Stimulated activated CD4-positive, alpha-beta T cell treated with anti-CD3 and anti-CD28 coated beads, Interleukin-2, amount 100 ng/mL, for 24 hours (primary cell): ENCODE measurements around the gene MUC12.
"Not testable (repeated sequence)": the region's sequence is repeated elsewhere in the genome, so short reads cannot be mapped to it uniquely, and the experiment has no call there.

Source experiments
- DNase-seq, 2 donors: peaks; one replicate each; pipeline ENCODE4 v3.0.0-alpha.2; 2020

The MUC12 gene, protein sequence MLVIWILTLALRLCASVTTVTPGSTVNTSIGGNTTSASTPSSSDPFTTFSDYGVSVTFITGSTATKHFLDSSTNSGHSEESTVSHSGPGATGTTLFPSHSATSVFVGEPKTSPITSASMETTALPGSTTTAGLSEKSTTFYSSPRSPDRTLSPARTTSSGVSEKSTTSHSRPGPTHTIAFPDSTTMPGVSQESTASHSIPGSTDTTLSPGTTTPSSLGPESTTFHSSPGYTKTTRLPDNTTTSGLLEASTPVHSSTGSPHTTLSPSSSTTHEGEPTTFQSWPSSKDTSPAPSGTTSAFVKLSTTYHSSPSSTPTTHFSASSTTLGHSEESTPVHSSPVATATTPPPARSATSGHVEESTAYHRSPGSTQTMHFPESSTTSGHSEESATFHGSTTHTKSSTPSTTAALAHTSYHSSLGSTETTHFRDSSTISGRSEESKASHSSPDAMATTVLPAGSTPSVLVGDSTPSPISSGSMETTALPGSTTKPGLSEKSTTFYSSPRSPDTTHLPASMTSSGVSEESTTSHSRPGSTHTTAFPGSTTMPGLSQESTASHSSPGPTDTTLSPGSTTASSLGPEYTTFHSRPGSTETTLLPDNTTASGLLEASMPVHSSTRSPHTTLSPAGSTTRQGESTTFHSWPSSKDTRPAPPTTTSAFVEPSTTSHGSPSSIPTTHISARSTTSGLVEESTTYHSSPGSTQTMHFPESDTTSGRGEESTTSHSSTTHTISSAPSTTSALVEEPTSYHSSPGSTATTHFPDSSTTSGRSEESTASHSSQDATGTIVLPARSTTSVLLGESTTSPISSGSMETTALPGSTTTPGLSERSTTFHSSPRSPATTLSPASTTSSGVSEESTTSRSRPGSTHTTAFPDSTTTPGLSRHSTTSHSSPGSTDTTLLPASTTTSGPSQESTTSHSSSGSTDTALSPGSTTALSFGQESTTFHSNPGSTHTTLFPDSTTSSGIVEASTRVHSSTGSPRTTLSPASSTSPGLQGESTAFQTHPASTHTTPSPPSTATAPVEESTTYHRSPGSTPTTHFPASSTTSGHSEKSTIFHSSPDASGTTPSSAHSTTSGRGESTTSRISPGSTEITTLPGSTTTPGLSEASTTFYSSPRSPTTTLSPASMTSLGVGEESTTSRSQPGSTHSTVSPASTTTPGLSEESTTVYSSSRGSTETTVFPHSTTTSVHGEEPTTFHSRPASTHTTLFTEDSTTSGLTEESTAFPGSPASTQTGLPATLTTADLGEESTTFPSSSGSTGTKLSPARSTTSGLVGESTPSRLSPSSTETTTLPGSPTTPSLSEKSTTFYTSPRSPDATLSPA (N-terminal part only)

GRCh38 chr7:100969066-100969615, at the start of gene MUC12:
MUC12 (plus strand) TSS chr7:100969565; CDS start chr7:100969623, 58 bp downstream.
- no peak for DNase-seq

DNA sequence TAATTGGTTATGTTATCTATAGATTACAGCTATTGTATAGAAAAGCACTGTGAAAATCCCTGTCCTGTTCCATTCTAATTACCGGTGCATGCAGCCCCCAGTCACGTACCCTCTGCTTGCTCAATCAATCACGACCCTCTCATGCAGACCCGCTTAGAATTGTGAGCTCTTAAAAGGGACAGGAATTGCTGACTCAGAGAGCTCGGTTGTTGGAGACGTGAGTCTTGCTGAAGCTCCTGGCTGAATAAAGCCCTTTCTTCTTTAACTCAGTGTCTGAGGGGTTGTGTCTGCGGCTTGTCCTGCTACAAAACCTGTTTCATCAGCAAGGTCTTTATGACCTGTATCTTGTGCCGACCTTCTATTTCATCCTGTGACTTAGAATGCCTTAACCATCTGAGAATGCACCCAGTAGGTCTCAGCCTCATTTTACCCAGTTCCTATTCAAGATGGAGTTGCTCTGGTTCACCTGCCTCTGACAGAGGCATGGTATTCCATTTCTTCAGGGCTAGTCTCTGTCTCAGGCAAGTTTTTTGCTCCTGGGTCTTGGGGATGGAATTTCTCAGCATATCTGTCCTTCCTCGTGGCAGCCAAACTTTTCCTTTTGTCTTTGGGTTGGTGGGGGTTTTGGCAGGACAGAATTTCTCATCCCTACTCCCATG, 49.5 kb upstream of the MUC12 start:
- DNase-seq: not testable (repeated sequence)

DNA sequence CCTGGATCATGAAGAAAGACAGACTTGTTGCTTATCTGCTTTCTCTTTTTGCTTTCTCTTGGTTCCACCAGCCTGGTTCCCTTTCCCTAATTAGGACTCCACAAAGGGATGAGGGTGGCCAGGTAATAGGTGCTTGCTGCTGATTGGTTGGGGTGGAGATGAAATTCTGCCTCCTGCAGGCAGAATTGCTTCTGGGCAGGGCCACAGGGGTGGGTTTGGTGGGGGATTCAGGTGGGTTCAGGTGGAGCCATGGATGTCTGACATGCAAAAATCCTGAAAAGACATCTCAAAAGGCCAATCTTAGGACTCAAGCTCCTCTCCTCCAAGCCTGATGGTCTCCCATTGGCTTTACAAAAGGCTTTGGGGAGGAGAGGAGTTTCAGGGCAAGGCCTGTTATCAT, 48.3 kb upstream of the MUC12 start:
- no peak for DNase-seq

- DNase-seq: not testable (repeated sequence)
Observed at GRCh38 chr7:100923616-100924015, 45.7 kb upstream of the MUC12 start.

- DNase-seq: no peak
Observed at GRCh38 chr7:100929808-100930174, 39.6 kb upstream of the MUC12 start.

GRCh38 chr7:100933734-100934133, 35.6 kb upstream of the MUC12 start:
- no peak for DNase-seq

GRCh38 chr7:100935381-100935780, 34.0 kb upstream of the MUC12 start:
- not testable (repeated sequence) for DNase-seq

- not testable (repeated sequence) for DNase-seq
Observed at GRCh38 chr7:100936167-100936566, 33.2 kb upstream of the MUC12 start.

- no peak for DNase-seq
Observed at GRCh38 chr7:100942045-100942774, 27.2 kb upstream of the MUC12 start.

GRCh38 chr7:100943693-100944092, 25.7 kb upstream of the MUC12 start:
- no peak for DNase-seq

DNA sequence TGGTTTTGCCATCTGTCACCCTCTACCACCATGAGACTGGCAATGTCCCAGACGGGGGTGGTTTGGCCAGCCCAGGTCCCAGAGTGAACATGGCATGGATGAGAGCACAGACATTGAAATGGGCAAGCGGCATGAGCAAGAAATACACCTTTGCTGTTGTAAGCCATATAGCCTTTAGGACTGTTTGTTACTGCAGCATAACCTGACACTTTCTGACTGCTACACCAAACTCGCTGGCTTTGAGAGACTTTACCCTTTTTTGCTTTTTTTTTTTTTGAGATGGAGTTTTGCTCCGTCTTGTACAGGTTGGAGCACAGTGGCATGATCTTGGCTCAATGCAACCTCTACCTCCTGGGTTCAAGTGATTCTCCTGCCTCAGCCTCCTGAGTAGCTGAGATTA, 25.2 kb upstream of the MUC12 start:
- no peak for DNase-seq

GRCh38 chr7:100946111-100946510, 23.3 kb upstream of the MUC12 start:
- no peak for DNase-seq

GRCh38 chr7:100946766-100947365, 22.5 kb upstream of the MUC12 start:
- DNase-seq: no peak

DNA sequence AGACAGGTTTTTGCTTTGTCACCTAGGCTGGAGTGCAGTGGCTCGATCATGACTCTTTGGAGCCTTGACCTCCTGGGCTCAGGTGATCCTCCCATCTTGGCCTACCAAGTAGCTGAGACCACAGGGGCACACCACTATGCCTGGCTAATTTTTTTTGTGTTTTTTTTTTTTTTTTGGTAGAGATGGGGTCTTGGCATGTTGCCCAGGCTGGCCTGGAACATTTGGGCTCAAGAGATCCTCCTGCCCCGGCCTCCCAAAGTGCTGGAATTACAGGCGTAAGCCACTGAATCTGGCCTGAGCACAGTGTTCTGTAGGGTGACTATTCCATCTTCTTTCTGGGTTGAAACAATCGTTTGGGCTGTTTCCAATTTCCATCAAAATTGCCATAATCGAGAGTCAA, 21.6 kb upstream of the MUC12 start:
- no peak for DNase-seq

GRCh38 chr7:100949227-100949932, 20.0 kb upstream of the MUC12 start, which contains the start of gene MUC3A:
MUC3A (plus strand) TSS chr7:100949534; CDS start chr7:100949625, 91 bp downstream.
- no peak for DNase-seq

- no peak for DNase-seq
Observed at GRCh38 chr7:100949933-100950443, 19.4 kb upstream of the MUC12 start.

DNA sequence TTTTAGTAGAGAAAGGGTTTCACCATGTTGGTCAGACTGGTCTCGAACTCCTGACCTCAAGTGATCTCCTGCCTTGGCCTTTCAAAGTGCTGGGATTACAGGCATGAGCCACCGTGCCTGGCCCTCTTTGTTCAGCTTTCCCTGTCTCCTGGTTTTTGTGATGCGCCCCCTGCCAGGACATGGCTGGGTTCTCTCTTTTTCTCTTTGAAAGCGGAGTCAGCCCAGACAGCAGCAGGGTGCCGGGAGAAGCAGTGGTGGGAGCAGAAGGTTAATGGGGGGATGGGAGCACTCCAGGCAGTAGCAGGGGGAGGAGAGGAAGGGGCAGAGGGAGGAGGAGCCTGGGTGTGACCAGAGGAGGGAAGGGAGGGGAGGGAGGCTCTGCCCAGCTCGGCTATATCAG, 18.2 kb upstream of the MUC12 start:
- DNase-seq: no peak

DNA sequence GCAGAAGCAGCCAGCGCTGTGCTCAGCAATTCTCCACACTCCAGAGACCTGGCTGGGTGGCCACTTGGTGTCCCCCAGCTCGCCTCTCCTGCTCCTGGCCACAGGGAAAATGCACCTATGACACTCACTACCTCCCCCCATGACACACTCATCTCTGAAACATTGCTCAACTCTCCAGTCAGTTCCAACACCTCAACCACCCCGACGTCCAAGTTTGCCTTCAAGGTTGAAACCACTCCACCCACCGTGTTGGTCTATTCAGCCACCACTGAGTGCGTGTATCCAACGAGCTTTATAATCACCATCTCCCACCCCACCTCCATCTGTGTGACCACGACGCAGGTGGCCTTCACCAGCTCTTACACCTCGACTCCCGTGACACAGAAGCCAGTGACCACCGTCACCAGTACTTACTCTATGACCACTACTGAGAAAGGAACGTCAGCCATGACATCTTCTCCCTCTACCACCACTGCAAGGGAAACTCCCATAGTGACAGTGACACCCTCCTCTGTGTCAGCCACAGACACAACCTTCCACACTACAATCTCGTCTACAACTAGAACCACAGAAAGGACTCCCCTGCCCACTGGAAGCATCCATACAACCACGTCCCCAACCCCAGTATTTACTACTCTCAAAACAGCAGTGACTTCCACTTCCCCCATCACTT, 17.3 kb upstream of the MUC12 start:
- no peak for DNase-seq

DNA sequence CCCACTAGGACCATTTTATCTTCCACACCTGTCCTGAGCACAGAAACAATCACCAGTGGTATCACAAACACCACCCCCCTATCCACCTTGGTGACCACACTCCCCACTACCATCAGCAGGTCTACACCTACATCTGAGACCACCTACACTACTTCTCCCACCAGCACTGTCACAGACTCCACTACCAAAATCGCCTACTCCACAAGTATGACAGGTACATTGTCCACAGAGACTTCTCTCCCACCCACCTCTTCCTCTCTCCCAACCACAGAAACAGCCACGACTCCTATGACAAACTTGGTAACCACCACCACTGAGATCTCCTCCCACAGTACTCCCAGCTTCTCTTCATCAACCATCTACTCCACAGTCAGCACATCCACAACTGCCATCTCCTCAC, 16.7 kb upstream of the MUC12 start:
- no peak for DNase-seq
